Ovary (tissue), 9 donors: ENCODE results near the gene CEPT1. TPM values are rescaled to one million over a fixed set of nuclear protein-coding genes. Genes with fewer than 3 reads are reported as not detected.

ENCODE experiments used
- DNase-seq, 5 donors: peaks; one replicate each; pipeline ENCODE4 v3.0.0-alpha.2; 2019 to 2020
- H3K27ac ChIP-seq, 2 donors: fragments of 200-600 bp; one replicate each; pipeline versions ENCODE4 v1.5.1 to v1.8.0; 2019 to 2022
- H3K27me3 ChIP-seq: fragments of 200-600 bp; one replicate; pipeline ENCODE4 v1.8.0; 2022
- H3K36me3 ChIP-seq: fragments of 200-600 bp; sonication (generic); one replicate; pipeline ENCODE4 v1.5.1; 2019
- H3K4me1 ChIP-seq: one replicate; pipeline ENCODE4 v1.8.1; 2013; ENCODE audit warnings: mild to moderate bottlenecking, moderate library complexity; ENCODE audit not compliant: insufficient read depth
- H3K4me3 ChIP-seq: fragments of 200-600 bp; sonication (generic); one replicate; pipeline ENCODE4 v1.5.1; 2017
- H3K9me3 ChIP-seq, 2 donors: fragments of 200-600 bp in 1 of 2; sonication (generic) in 1 of 2; one replicate each; pipeline versions ENCODE4 v1.5.1 to v1.8.1; 2013 to 2019; ENCODE audit warnings: mild to moderate bottlenecking in 1 of 2, moderate library complexity in 1 of 2
- CTCF ChIP-seq, 3 donors: fragments of 450-650 bp in 2 of 3; fragments of 200-600 bp in 1 of 3; IDR thresholded peaks; one replicate each; pipeline versions ENCODE4 v1.5.1 to v1.8.0; 2016 to 2022; ENCODE audit warnings: antibody characterized with exemption in 3 of 3, mild to moderate bottlenecking in 1 of 3
- EP300 ChIP-seq: sonication (generic); formaldehyde crosslinking; IDR thresholded peaks from one replicate; pipeline ENCODE4 v1.6.1; 2017; ENCODE audit warnings: antibody characterized with exemption
- POLR2A ChIP-seq: fragments of 450-650 bp; IDR thresholded peaks from one replicate; pipeline ENCODE4 v1.6.1; 2017; ENCODE audit warnings: antibody characterized with exemption, mild to moderate bottlenecking, moderate library complexity
- WGBS, 3 donors: extraction: QIAGEN DNeasy Blood & Tissue Kit in 1 of 3; methylation state at CpG; one replicate each; pipeline versions ENCODE4 v1.1.5 to v1.1.7; 2013 to 2017; 5-methylcytosine and 5-hydroxymethylcytosine counted together
- intact Hi-C, 4 donors: fragments of 100-400 bp; cut with DNase I; formaldehyde crosslinking; loops; one replicate each; pipeline versions ENCODE4 v1.11.0 to v1.15.1; 2022 to 2023
- polyA plus RNA-seq, 2 donors: library from polyadenylated mRNA; stranded (reverse); fragments of 200-250 nt in 1 of 2; fragments of 350-450 nt in 1 of 2; fragmentation: Illumina TruSeq in 1 of 2; extraction: RNeasy Lipid Tissue Mini Kit (QIAGEN cat#74804) in 1 of 2; gene quantifications; one replicate each; pipeline ENCODE4 v1.2.3, GENCODE V29; 2013 to 2014
- total RNA-seq, 7 donors: library from RNA; depleted of rRNA in 2 of 7; stranded (reverse); fragments of >200 nt in 2 of 7; fragmentation: NEBNext Ultra II Directional in 3 of 7; extraction: Animal tissue kit (Norgen Biotek cat#: 25700) in 3 of 7; gene quantifications; one replicate each; pipeline versions ENCODE4 v1.1.0 to v1.2.4, GENCODE V29; 2016 to 2023
- donor health status: DM: no; HTN: no; CAD: no; lungs with moderate emphysema.
- donor health status: DM: no; HTN: no; CAD: no.
- donor health status: Bipolar disorder and iron deficiency.
- donor health status: DM: yes; HTN: yes; CAD: no.
- donor health status: DM: no; HTN: no; CAD: no.
- donor health status: DM: yes; HTN: yes; CAD: no.

CEPT1 gene
- total and polyA plus RNA-seq, 9 donors, result 16.4 to 40.3 (median 32.4) TPM

GRCh38 chr1:111211921-111212320, 71.9 kb downstream of the CEPT1 start:
- Histone ChIP-seq H3K36me3 (no peaks in the 10 kb centered on the region), H3K4me1 (no peaks in the 10 kb centered on the region), H3K27ac (no peak overlapping the region), H3K4me3 (no peak overlapping the region), H3K27me3 (no peaks in the 10 kb centered on the region), H3K9me3 (no peaks in the 10 kb centered on the region)
- DNase-seq, result no peak
- TF ChIP-seq POLR2A (no peak), CTCF (IDR thresholded peaks at IDR 0.05) (no peak), EP300 (no peak)
- 95 to 100% (median 96%) methylated on average over 1 of the region's 1 CpG for WGBS, 3 donors
- intact Hi-C loops, result no loop called here

- TF ChIP-seq CTCF (IDR thresholded peaks at IDR 0.05) (no peak), EP300 (no peak), POLR2A (no peak)
- Histone ChIP-seq H3K36me3 (no peaks in the 10 kb centered on the region), H3K4me1 (no peaks in the 10 kb centered on the region), H3K27ac (no peak overlapping the region), H3K27me3 (no peaks in the 10 kb centered on the region), H3K4me3 (no peak overlapping the region), H3K9me3 (no peaks in the 10 kb centered on the region)
- 80 to 86% (median 86%) methylated on average over 5 of the region's 5 CpGs for WGBS, 3 donors
- no peak for DNase-seq
- intact Hi-C loops, result no loop called here
Observed at GRCh38 chr1:111212634-111213335, 72.8 kb downstream of the CEPT1 start.

- DNase-seq, result no peak
- intact Hi-C loops, result no loop called here
- Histone ChIP-seq H3K27ac (no peak overlapping the region), H3K4me1 (no peaks in the 10 kb centered on the region), H3K27me3 (no peaks in the 10 kb centered on the region), H3K4me3 (no peak overlapping the region), H3K9me3 (no peaks in the 10 kb centered on the region), H3K36me3 (no peaks in the 10 kb centered on the region)
- TF ChIP-seq POLR2A (no peak), CTCF (IDR thresholded peaks at IDR 0.05) (no peak), EP300 (no peak)
- WGBS, 3 donors, result 86 to 91% (median 86%) methylated on average over 6 of the region's 6 CpGs
Observed at GRCh38 chr1:111213412-111213811, 73.4 kb downstream of the CEPT1 start.

- no peak for TF ChIP-seq POLR2A
- TF ChIP-seq EP300, result no peak
- no peak for TF ChIP-seq CTCF (IDR thresholded peaks at IDR 0.05)
- no peaks in the 10 kb centered on the region for H3K4me1 ChIP-seq
- intact Hi-C loops, result no loop called here
- H3K27me3 ChIP-seq, result no peaks in the 10 kb centered on the region
- H3K9me3 ChIP-seq, result no peaks in the 10 kb centered on the region
- no peaks in the 10 kb centered on the region for H3K36me3 ChIP-seq
- H3K27ac ChIP-seq, result no peak overlapping the region
- DNase-seq, result no peak
- no peak overlapping the region for H3K4me3 ChIP-seq
- WGBS, 3 donors, result 82 to 85% (median 82%) methylated on average over 6 of the region's 6 CpGs
Observed at GRCh38 chr1:111214074-111214801, 74.2 kb downstream of the CEPT1 start.
